Activated CD8-positive, alpha-beta memory T cell treated with anti-CD3 and anti-CD28 coated beads for 36 hours (primary cell): Measurements from ENCODE around the gene RPL28. TPM values are rescaled to one million over a fixed set of nuclear protein-coding genes. Genes with fewer than 3 reads are reported as not detected.

Experiments
- CTCF ChIA-PET: fragments of 350-600 bp; sonication (Branson Sonifier 250); formaldehyde crosslinking; loops from one replicate; lab custom pipeline; 2021; ENCODE audit warnings: antibody characterized with exemption; lab: Charles Lee
- POLR2A ChIA-PET: fragments of 350-600 bp; sonication (Branson Sonifier 250); formaldehyde crosslinking; loops from one replicate; lab custom pipeline; 2021; ENCODE audit warnings: antibody characterized with exemption; lab: Charles Lee
- total RNA-seq, 2 experiments: library from RNA; stranded (reverse); gene quantifications; one replicate each; pipeline ENCODE4 v1.2.3, GENCODE V29; 2021

The RPL28 gene
- total RNA-seq, 2 experiments from 2014 or later, result 2,223 to 2,277 TPM

- ChIA-PET POLR2A (interaction anchor here (0.6 kb wide), 2 partner anchors 26 to 103 kb away, joined by 3 to 6 read pairs; no protein-coding TSS in a partner anchor), CTCF (interaction anchor here (0.6 to 1.1 kb wide), 3 partner anchors 16 to 216 kb away, joined by 3 to 4 read pairs (median 3); no protein-coding TSS in a partner anchor)
Observed at GRCh38 chr19:55451163-55451964, 65.6 kb downstream of the RPL28 start.

GRCh38 chr19:55451965-55452748 is 66.4 kb downstream of the RPL28 start:
- CTCF ChIA-PET, result interaction anchor here (0.6 to 2.2 kb wide), 4 partner anchors 10 to 215 kb away, joined by 3 to 7 read pairs (median 4); partner anchors contain the start of gene ISOC2
- POLR2A ChIA-PET, result interaction anchor here (0.6 kb wide), 1 partner anchor 104 kb away, joined by 3 read pairs; no protein-coding TSS in a partner anchor

Other genes starting within 250 kb of the RPL28 start
- not detected for gene TNNT1, start 236.7 kb upstream of the RPL28 start, total RNA-seq
- gene TNNI3, start 228.2 kb upstream of the RPL28 start, total RNA-seq, result not detected
- gene DNAAF3, start 219.3 kb upstream of the RPL28 start, total RNA-seq, result not detected
- gene SYT5, start 205.6 kb upstream of the RPL28 start, total RNA-seq, result not detected
- not detected for gene PTPRH, start 176.4 kb upstream of the RPL28 start, total RNA-seq
- gene TMEM86B, start 157.2 kb upstream of the RPL28 start, total RNA-seq, result 1 to 10 TPM; 6.5 to 7.6 TPM
- 100 to 1,000 TPM; 226 to 230 TPM for gene PPP6R1, start 126.9 kb upstream of the RPL28 start, total RNA-seq
- gene HSPBP1, start 105.8 kb upstream of the RPL28 start, total RNA-seq, result 10 to 100 TPM; 74.4 to 79.6 TPM
- 1 to 10 TPM; 4.8 to 5.7 TPM for gene BRSK1, start 101.9 kb upstream of the RPL28 start, total RNA-seq
- gene TMEM150B, start 60.6 kb upstream of the RPL28 start, total RNA-seq, result under 1 TPM in 1 of 2 experiments, not detected in 1; 0.31 TPM
- gene KMT5C, start 46.1 kb upstream of the RPL28 start, total RNA-seq, result 10 to 100 TPM; 17.4 to 18.1 TPM
- gene COX6B2, start 31.2 kb upstream of the RPL28 start, total RNA-seq, result not detected
- gene GARIN5B, start 22.7 kb upstream of the RPL28 start, total RNA-seq, result not detected
- under 1 TPM; 0.08 to 0.21 TPM for gene IL11, start 15.5 kb upstream of the RPL28 start, total RNA-seq
- not detected for gene TMEM190, start 9.1 kb upstream of the RPL28 start, total RNA-seq
- 10 to 100 TPM; 11.3 to 12.1 TPM for gene TMEM238, start 1.6 kb upstream of the RPL28 start, total RNA-seq
- gene UBE2S, start 21.9 kb downstream of the RPL28 start, total RNA-seq, result 100 to 1,000 TPM; 296 to 311 TPM
- gene SHISA7, start 57.4 kb downstream of the RPL28 start, total RNA-seq, result not detected
- 10 to 100 TPM; 34.4 to 36.6 TPM for gene ISOC2, start 75.7 kb downstream of the RPL28 start, total RNA-seq
- not detected for gene C19orf85, start 78.8 kb downstream of the RPL28 start, total RNA-seq
- 1 to 10 TPM; 6.4 to 7.4 TPM for gene ZNF628, start 90.7 kb downstream of the RPL28 start, total RNA-seq
- 10 to 100 TPM; 32.7 to 33.1 TPM for gene NAT14, start 99.3 kb downstream of the RPL28 start, total RNA-seq
- gene SSC5D, start 102.5 kb downstream of the RPL28 start, total RNA-seq, result under 1 TPM; 0.63 to 0.99 TPM
- not detected for gene SBK2, start 151.2 kb downstream of the RPL28 start, total RNA-seq
- gene SBK3, start 159.6 kb downstream of the RPL28 start, total RNA-seq, result not detected
- 1 to 10 TPM; 6.9 to 7.5 TPM for gene ZNF579, start 194.9 kb downstream of the RPL28 start, total RNA-seq
- 10 to 100 TPM; 17.4 to 17.8 TPM for gene FIZ1, start 213.6 kb downstream of the RPL28 start, total RNA-seq
- 10 to 100 TPM; 11.9 to 13.2 TPM for gene ZNF524, start 214.4 kb downstream of the RPL28 start, total RNA-seq
- gene ZNF865, start 219.7 kb downstream of the RPL28 start, total RNA-seq, result 10 to 100 TPM; 11.8 to 12.0 TPM
- 1 to 10 TPM; 2.8 to 3.0 TPM for gene ZNF784, start 238.6 kb downstream of the RPL28 start, total RNA-seq